ENCODE data around the gene KAT2A. TPM values are rescaled to one million over a fixed set of nuclear protein-coding genes. Genes with fewer than 3 reads are reported as not detected.
A peak's percentile ranks its signal among the peaks of the same experiment; 100 is the strongest.

The KAT2A gene
- total RNA-seq, 1 donor from 2014 or later = 13.1 TPM

GRCh38 chr17:42129109-42129837 is 8.1 kb upstream of the KAT2A start:
- TF ChIP-seq CTCF (conservative IDR thresholded peaks at IDR 0.05; ENCODE audit: low read depth, low read length) = no peak
- no peak overlapping the region for H3K4me3 ChIP-seq (ENCODE audit: low read depth, low read length)
- DNase-seq (ENCODE audit: low read depth) = no peak

GRCh38 chr17:42127414-42127813 is 6.2 kb upstream of the KAT2A start:
- no peak overlapping the region for H3K4me3 ChIP-seq (ENCODE audit: low read depth, low read length)
- no peak for DNase-seq (ENCODE audit: low read depth)
- TF ChIP-seq CTCF (conservative IDR thresholded peaks at IDR 0.05; ENCODE audit: low read depth, low read length) = no peak

GRCh38 chr17:42126836-42127235 is 5.7 kb upstream of the KAT2A start:
- TF ChIP-seq CTCF (conservative IDR thresholded peaks at IDR 0.05; ENCODE audit: low read depth, low read length) = no peak
- H3K4me3 ChIP-seq (ENCODE audit: low read depth, low read length) = no peak overlapping the region
- DNase-seq (ENCODE audit: low read depth) = no peak

- H3K4me3 ChIP-seq (ENCODE audit: low read depth, low read length) = no peak overlapping the region
- no peak for TF ChIP-seq CTCF (conservative IDR thresholded peaks at IDR 0.05; ENCODE audit: low read depth, low read length)
- no peak for DNase-seq (ENCODE audit: low read depth)
These were observed 4.4 kb upstream of the KAT2A start for GRCh38 chr17:42125565-42125964.

GRCh38 chr17:42124256-42124655 is 3.1 kb upstream of the KAT2A start:
- no peak for DNase-seq (ENCODE audit: low read depth)
- TF ChIP-seq CTCF (conservative IDR thresholded peaks at IDR 0.05; ENCODE audit: low read depth, low read length) = peak; percentile 26
- H3K4me3 ChIP-seq (ENCODE audit: low read depth, low read length) = no peak overlapping the region

GRCh38 chr17:42122371-42123303 is 1.5 kb upstream of the KAT2A start, which contains the start of gene HSPB9:
HSPB9 (plus strand) TSS chr17:42122804; CDS start chr17:42122851, 47 bp downstream.
- no peak for TF ChIP-seq CTCF (conservative IDR thresholded peaks at IDR 0.05; ENCODE audit: low read depth, low read length)
- DNase-seq (ENCODE audit: low read depth) = no peak
- H3K4me3 ChIP-seq (ENCODE audit: low read depth, low read length) = no peak within 1 kb of the TSS

Measured in epithelial cell of proximal tubule (primary cell).